ENCODE results near the gene CPA4. TPM values are rescaled to one million over a fixed set of nuclear protein-coding genes. Genes with fewer than 3 reads are reported as not detected.

CPA4 gene
- total RNA-seq, 4 donors from 2014 or later = 44.4 to 107 (median 66.1) TPM

DNA sequence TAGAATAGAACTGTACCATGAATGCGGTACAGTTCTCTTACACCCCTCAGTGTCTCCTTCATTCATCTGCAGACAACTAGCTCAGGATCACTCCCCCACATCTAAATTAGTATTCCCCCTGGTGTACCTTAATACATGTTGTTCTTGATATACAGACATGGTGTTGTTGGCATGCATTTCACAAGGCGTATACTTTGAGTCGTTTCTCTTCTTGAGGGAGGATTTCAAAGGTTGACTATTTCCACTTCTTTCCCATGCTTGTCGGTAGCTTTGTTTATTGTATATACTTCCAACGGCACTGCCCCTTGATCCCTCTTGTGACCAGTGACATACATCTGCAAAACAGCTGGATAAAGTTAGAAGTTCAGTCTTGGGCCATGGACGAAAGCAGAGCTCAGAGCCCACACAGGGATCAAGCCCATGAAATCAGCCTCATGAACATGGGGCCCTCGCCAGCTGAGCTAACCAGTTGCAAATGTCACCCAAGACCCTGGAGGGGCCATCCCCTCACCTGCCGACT, 8.6 kb downstream of the CPA4 start:
- intact Hi-C loops (cut with DNase I; ENCODE audit: low total_unique reads) = no loop called here
- no peak overlapping the region for H3K4me3 ChIP-seq (ENCODE audit: low read depth, poor library complexity, severe bottlenecking)
- DNase-seq (ENCODE audit: low spot score in 2 of 2) = no peak
- 82 to 84% methylated on average over 8 of the region's 8 CpGs for WGBS, 2 donors
- TF ChIP-seq CTCF (IDR thresholded peaks at IDR 0.05) (no peak), POLR2A (IDR thresholded peaks at IDR 0.05) (no peak)

DNA sequence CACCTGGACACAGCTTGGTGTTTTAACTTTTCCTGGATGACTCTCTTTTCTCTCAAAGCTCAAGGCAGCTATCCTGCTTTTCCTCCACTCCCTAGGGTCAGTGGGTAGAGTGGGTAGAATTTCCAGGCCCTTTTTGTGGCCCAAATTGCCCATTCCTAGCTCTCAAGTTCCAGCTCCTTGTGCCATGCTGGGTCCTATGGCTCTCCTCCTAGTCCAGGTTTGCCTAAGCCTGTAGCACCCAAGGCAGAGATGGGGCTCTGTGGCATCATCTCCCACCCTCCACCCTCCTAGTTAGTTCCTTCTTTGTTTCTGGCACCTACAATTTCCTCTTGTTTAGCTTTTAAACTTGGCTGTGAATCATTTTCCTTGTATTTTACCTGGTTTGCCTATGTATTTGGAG, 9.7 kb downstream of the CPA4 start:
- DNase-seq (ENCODE audit: low spot score in 2 of 2) = no peak
- no peak overlapping the region for H3K4me3 ChIP-seq (ENCODE audit: low read depth, poor library complexity, severe bottlenecking)
- intact Hi-C loops (cut with DNase I; ENCODE audit: low total_unique reads) = no loop called here
- TF ChIP-seq POLR2A (IDR thresholded peaks at IDR 0.05) = no peak

GRCh38 chr7:130303127-130303526, 10.2 kb downstream of the CPA4 start:
- TF ChIP-seq CTCF (IDR thresholded peaks at IDR 0.05) (no peak), POLR2A (IDR thresholded peaks at IDR 0.05) (no peak)
- intact Hi-C loops (cut with DNase I; ENCODE audit: low total_unique reads) = no loop called here
- no peak overlapping the region for H3K4me3 ChIP-seq (ENCODE audit: low read depth, poor library complexity, severe bottlenecking)
- no peak for DNase-seq (ENCODE audit: low spot score in 2 of 2)
- 76 to 78% methylated on average over 2 of the region's 2 CpGs for WGBS, 2 donors

DNA sequence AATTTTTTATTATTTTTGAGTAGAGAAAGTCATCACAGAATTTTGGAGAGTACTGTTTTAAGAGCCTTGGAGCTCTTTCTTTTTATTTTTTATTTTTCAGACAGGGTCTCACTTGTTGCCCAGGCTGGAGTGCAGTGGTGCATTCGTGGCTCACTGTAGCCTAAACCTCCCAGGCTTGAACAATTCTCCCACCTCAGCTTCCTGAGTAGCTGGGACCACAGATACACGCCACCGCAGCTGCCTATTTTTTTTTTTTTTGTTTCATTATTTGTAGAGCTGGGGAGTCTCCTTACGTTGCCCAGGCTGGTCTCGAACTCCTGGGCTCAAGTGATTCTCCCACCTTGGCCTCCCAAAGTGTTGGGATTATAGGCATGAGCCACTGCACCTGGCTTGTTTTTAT, 10.6 kb downstream of the CPA4 start:
- H3K4me3 ChIP-seq (ENCODE audit: low read depth, poor library complexity, severe bottlenecking) = no peak overlapping the region
- 80 to 83% methylated on average over 5 of the region's 5 CpGs for WGBS, 2 donors
- intact Hi-C loops (cut with DNase I; ENCODE audit: low total_unique reads) = no loop called here
- no peak for DNase-seq (ENCODE audit: low spot score in 2 of 2)
- no peak for TF ChIP-seq POLR2A (IDR thresholded peaks at IDR 0.05)
- no peak for TF ChIP-seq CTCF (IDR thresholded peaks at IDR 0.05)

DNA sequence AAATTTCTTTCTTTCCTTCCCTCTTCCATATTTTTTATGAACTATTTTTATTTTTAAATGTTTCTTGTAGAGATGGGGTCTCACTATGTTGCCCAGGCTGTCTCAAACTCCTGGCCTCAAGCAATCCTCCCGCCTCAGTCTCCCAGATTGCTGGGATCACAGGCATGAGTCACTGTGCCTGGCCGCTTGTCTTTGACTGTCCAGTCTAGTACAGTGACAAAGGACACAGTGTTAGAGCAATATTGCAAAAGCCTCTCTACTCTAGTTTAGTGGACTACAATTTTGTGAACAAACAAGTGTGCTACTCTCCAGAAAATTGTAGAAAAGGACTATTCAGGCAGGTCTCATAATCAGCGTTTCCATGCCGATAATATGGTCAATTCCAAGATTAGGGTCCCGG, 11.0 kb downstream of the CPA4 start:
- WGBS, 2 donors = 86 to 93% methylated on average over 5 of the region's 5 CpGs
- TF ChIP-seq POLR2A (IDR thresholded peaks at IDR 0.05) (no peak), CTCF (IDR thresholded peaks at IDR 0.05) (no peak)
- no peak for DNase-seq (ENCODE audit: low spot score in 2 of 2)
- intact Hi-C loops (cut with DNase I; ENCODE audit: low total_unique reads) = no loop called here
- no peak overlapping the region for H3K4me3 ChIP-seq (ENCODE audit: low read depth, poor library complexity, severe bottlenecking)

GRCh38 chr7:130304878-130305277, 11.9 kb downstream of the CPA4 start:
- DNase-seq (ENCODE audit: low spot score in 2 of 2) = no peak
- intact Hi-C loops (cut with DNase I; ENCODE audit: low total_unique reads) = no loop called here
- 85 to 89% methylated on average over 3 of the region's 3 CpGs for WGBS, 2 donors
- no peak for TF ChIP-seq POLR2A (IDR thresholded peaks at IDR 0.05)
- no peak for TF ChIP-seq CTCF (IDR thresholded peaks at IDR 0.05)
- H3K4me3 ChIP-seq (ENCODE audit: low read depth, poor library complexity, severe bottlenecking) = no peak overlapping the region

Data from lower leg skin (tissue), 4 donors.